Measurements from ENCODE around the gene STK11. TPM values are rescaled to one million over a fixed set of nuclear protein-coding genes. Genes with fewer than 3 reads are reported as not detected.

STK11 gene
- total RNA-seq, 1 donor from 2014 or later = 27.4 TPM

- Mint-ChIP-seq H3K36me3 (peaks cover 2% of the 10 kb centered on the region), H3K27me3 (ENCODE audit: insufficient read depth, low read depth) (peaks cover 6% of the 10 kb centered on the region), H3K4me3 (no peak overlapping the region), H3K4me1 (peaks cover 5% of the 10 kb centered on the region), H3K27ac (no peak overlapping the region), H3K9me3 (no peaks in the 10 kb centered on the region)
- Histone ChIP-seq H3K4me1 (no peaks in the 10 kb centered on the region), H3K4me2 (no peak overlapping the region), H4K20me1 (ENCODE audit: low read depth) (peaks cover 32% of the 10 kb centered on the region), H2AFZ (replicated peaks) (no peak overlapping the region), H3K27ac (no peak overlapping the region), H3K36me3 (no peaks in the 10 kb centered on the region), H3K9me3 (ENCODE audit: low read depth) (no peaks in the 10 kb centered on the region), H3K27me3 (no peaks in the 10 kb centered on the region), H3K4me3 (no peak overlapping the region), H3K9ac (no peak overlapping the region), H3F3A (ENCODE audit: low read depth) (peaks cover 5% of the 10 kb centered on the region), H3K79me2 (ENCODE audit: low read depth) (no peaks in the 10 kb centered on the region)
- no peak for DNase-seq (ENCODE audit: low spot score)
- no peak for TF ChIP-seq EZH2phosphoT487 (IDR thresholded peaks at IDR 0.05)
- no peak for TF ChIP-seq EZH2 (IDR thresholded peaks at IDR 0.05)
Observed at GRCh38 chr19:1227304-1228054, 21.9 kb downstream of the STK11 start.

- Mint-ChIP-seq H3K4me1 (peaks cover 7% of the 10 kb centered on the region), H3K4me3 (peak overlapping the region; percentile 30), H3K27me3 (ENCODE audit: insufficient read depth, low read depth) (peaks cover 6% of the 10 kb centered on the region), H3K36me3 (peaks cover 2% of the 10 kb centered on the region), H3K27ac (no peak overlapping the region), H3K9me3 (no peaks in the 10 kb centered on the region)
- Histone ChIP-seq H3K4me2 (no peak overlapping the region), H3K4me1 (no peaks in the 10 kb centered on the region), H3K9me3 (ENCODE audit: low read depth) (no peaks in the 10 kb centered on the region), H3F3A (ENCODE audit: low read depth) (peaks cover 5% of the 10 kb centered on the region), H2AFZ (replicated peaks) (no peak overlapping the region), H3K36me3 (no peaks in the 10 kb centered on the region), H3K27ac (no peak overlapping the region), H3K27me3 (no peaks in the 10 kb centered on the region), H3K79me2 (ENCODE audit: low read depth) (no peaks in the 10 kb centered on the region), H3K9ac (no peak overlapping the region), H3K4me3 (no peak overlapping the region), H4K20me1 (ENCODE audit: low read depth) (peaks cover 25% of the 10 kb centered on the region)
- no peak for DNase-seq (ENCODE audit: low spot score)
- no peak for TF ChIP-seq EZH2 (IDR thresholded peaks at IDR 0.05)
- TF ChIP-seq EZH2phosphoT487 (IDR thresholded peaks at IDR 0.05) = no peak
Observed at GRCh38 chr19:1228161-1228957, 22.8 kb downstream of the STK11 start.

DNA sequence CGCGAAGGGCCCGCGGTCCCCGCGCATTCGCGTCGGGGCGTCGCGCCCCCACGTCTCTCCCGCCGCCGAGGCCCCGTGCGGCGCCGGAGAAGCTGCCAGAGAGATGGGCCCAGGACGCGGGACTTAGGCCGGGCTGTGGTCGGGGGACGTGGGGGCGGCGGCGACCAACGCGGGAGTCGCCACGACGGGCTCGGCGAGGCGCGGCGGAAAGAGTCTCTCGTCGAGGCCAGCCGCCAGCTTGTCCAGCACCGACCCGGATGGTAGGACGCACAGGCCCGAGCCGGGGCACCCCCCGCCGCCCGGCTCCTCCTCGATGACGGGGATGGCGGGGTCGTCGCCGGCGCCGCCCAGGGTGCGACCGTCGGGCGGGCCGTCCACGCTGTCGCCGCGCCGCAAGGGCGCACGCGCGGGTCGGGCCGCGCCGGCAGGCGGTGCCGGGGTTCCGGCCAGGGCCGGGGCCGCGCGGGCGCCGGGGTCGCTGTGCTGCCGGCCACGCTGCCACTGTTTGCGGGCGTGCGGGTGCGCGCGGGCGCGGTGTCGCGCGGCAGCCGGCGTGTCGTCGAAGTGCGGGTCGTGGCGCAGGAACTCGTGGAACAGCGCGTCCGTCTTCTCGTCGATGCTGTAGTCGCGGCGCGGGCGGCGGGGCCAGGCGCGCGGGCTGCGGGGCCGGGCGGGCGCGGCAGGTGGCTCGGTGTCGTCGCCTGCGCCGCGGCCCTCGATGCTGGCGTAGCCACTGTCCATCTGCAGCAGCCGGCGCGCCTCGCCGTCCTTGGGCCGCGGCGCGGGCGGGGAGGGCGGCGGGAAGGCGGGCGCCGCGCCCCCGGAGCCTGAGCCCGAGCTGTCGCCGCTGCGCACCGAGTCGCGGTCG, 23.7 kb downstream of the STK11 start:
- no peak overlapping the region for H3K4me2 ChIP-seq
- TF ChIP-seq, protein P1, sequence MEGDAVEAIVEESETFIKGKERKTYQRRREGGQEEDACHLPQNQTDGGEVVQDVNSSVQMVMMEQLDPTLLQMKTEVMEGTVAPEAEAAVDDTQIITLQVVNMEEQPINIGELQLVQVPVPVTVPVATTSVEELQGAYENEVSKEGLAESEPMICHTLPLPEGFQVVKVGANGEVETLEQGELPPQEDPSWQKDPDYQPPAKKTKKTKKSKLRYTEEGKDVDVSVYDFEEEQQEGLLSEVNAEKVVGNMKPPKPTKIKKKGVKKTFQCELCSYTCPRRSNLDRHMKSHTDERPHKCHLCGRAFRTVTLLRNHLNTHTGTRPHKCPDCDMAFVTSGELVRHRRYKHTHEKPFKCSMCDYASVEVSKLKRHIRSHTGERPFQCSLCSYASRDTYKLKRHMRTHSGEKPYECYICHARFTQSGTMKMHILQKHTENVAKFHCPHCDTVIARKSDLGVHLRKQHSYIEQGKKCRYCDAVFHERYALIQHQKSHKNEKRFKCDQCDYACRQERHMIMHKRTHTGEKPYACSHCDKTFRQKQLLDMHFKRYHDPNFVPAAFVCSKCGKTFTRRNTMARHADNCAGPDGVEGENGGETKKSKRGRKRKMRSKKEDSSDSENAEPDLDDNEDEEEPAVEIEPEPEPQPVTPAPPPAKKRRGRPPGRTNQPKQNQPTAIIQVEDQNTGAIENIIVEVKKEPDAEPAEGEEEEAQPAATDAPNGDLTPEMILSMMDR (IDR thresholded peaks at IDR 0.05) = no peak
- no peak for TF ChIP-seq EZH2phosphoT487 (IDR thresholded peaks at IDR 0.05)
- no peak overlapping the region for H3K9ac ChIP-seq
- no peak overlapping the region for H3K4me3 ChIP-seq
- DNase-seq (ENCODE audit: low spot score) = no peak
- no peaks in the 10 kb centered on the region for H3K27me3 ChIP-seq
- H4K20me1 ChIP-seq (ENCODE audit: low read depth) = peaks cover 22% of the 10 kb centered on the region
- no peaks in the 10 kb centered on the region for H3K9me3 ChIP-seq (ENCODE audit: low read depth)
- H3F3A ChIP-seq (ENCODE audit: low read depth) = peaks cover 5% of the 10 kb centered on the region
- no peaks in the 10 kb centered on the region for H3K36me3 ChIP-seq
- no peak overlapping the region for H3K4me3 Mint-ChIP-seq
- peaks cover 7% of the 10 kb centered on the region for H3K4me1 Mint-ChIP-seq
- H3K4me1 ChIP-seq = no peaks in the 10 kb centered on the region
- no peaks in the 10 kb centered on the region for H3K9me3 Mint-ChIP-seq
- no peak overlapping the region for H3K27ac ChIP-seq
- peaks cover 6% of the 10 kb centered on the region for H3K27me3 Mint-ChIP-seq (ENCODE audit: insufficient read depth, low read depth)
- peaks cover 2% of the 10 kb centered on the region for H3K36me3 Mint-ChIP-seq
- H3K27ac Mint-ChIP-seq = no peak overlapping the region
- no peaks in the 10 kb centered on the region for H3K79me2 ChIP-seq (ENCODE audit: low read depth)
- H2AFZ ChIP-seq (replicated peaks) = no peak overlapping the region
